Ishikawa (cell line): Measurements from ENCODE around the gene MT1B.

Experiments
- CEBPB ChIP-seq: IDR thresholded peaks from 2 replicates; pipeline ENCODE4 v1.6.1; 2012
- CREB1 ChIP-seq: IDR thresholded peaks from 2 replicates; pipeline ENCODE4 v1.6.1; 2012; ENCODE audit warnings: low read depth
- EGR1 ChIP-seq: IDR thresholded peaks from 2 replicates; pipeline ENCODE4 v1.6.1; 2012
- EP300 ChIP-seq: IDR thresholded peaks from 2 replicates; pipeline ENCODE4 v1.6.1; 2012; ENCODE audit warnings: borderline replicate concordance
- FOXM1 ChIP-seq: IDR thresholded peaks from 2 replicates; pipeline ENCODE4 v1.6.1; 2012; ENCODE audit warnings: low read depth, borderline replicate concordance
- MAX ChIP-seq: IDR thresholded peaks from 2 replicates; pipeline ENCODE4 v1.6.1; 2012
- NFIC ChIP-seq: IDR thresholded peaks from 2 replicates; pipeline ENCODE4 v1.6.1; 2012
- RAD21 ChIP-seq: IDR thresholded peaks from 2 replicates; pipeline ENCODE4 v1.6.1; 2012; ENCODE audit warnings: low read depth
- REST ChIP-seq: IDR thresholded peaks from 2 replicates; pipeline ENCODE4 v1.6.1; 2012; ENCODE audit warnings: low read depth, mild to moderate bottlenecking
- TAF1 ChIP-seq: IDR thresholded peaks from 2 replicates; pipeline ENCODE4 v1.6.1; 2012; ENCODE audit warnings: low read depth, mild to moderate bottlenecking
- TCF12 ChIP-seq: IDR thresholded peaks from 2 replicates; pipeline ENCODE4 v1.6.1; 2012; ENCODE audit warnings: low read depth
- TEAD4 ChIP-seq: IDR thresholded peaks from 2 replicates; pipeline ENCODE4 v1.6.1; 2012
- USF1 ChIP-seq: IDR thresholded peaks from 2 replicates; pipeline ENCODE4 v1.6.1; 2012
- YY1 ChIP-seq: IDR thresholded peaks from 2 replicates; pipeline ENCODE4 v1.6.1; 2012; ENCODE audit warnings: low read depth
- ZBTB7A ChIP-seq: IDR thresholded peaks from 2 replicates; pipeline ENCODE4 v1.6.1; 2012; ENCODE audit warnings: low read depth

The MT1B gene

GRCh38 chr16:56684256-56684925, 32.7 kb downstream of the MT1B start:
- TF ChIP-seq CREB1 = no peak
- no peak for TF ChIP-seq YY1
- TF ChIP-seq TCF12 = no peak
- TF ChIP-seq TAF1 = no peak
- no peak for TF ChIP-seq FOXM1
- TF ChIP-seq EP300 = no peak
- TF ChIP-seq USF1 = no peak
- TF ChIP-seq ZBTB7A = no peak
- no peak for TF ChIP-seq TEAD4

- TF ChIP-seq MAX (no peak), TCF12 (no peak), RAD21 (no peak)
Observed at GRCh38 chr16:56684926-56685590, 33.4 kb downstream of the MT1B start.

- TF ChIP-seq YY1 (no peak), ZBTB7A (no peak), REST (no peak), EP300 (no peak), RAD21 (no peak), EGR1 (no peak), CEBPB (no peak), CREB1 (no peak), TAF1 (no peak), MAX (no peak), USF1 (no peak), NFIC (no peak), TEAD4 (no peak), FOXM1 (no peak)
Observed at GRCh38 chr16:56686758-56687157, 35.1 kb downstream of the MT1B start.

GRCh38 chr16:56688762-56689161, 37.1 kb downstream of the MT1B start:
- TF ChIP-seq USF1 = no peak
- no peak for TF ChIP-seq REST
- no peak for TF ChIP-seq ZBTB7A
- no peak for TF ChIP-seq CEBPB
- no peak for TF ChIP-seq EP300
- TF ChIP-seq TEAD4 = no peak
- TF ChIP-seq EGR1 = no peak
- no peak for TF ChIP-seq TCF12
- TF ChIP-seq RAD21 = no peak

- TF ChIP-seq MAX (no peak), TCF12 (no peak), EGR1 (no peak), RAD21 (no peak), ZBTB7A (no peak)
Observed at GRCh38 chr16:56689171-56689570, 37.5 kb downstream of the MT1B start.
